GM21423 (cell line): ENCODE results near the gene SERPINB13.
A peak's percentile ranks its signal among the peaks of the same experiment; 100 is the strongest.
"Not testable (repeated sequence)": the region's sequence is repeated elsewhere in the genome, so short reads cannot be mapped to it uniquely, and the experiment has no call there.

Source experiments
- ATAC-seq: cut with Tn5 transposase; IDR thresholded peaks from one replicate; pipeline ENCODE4 v1.9.1; 2021; ENCODE audit warnings: mild to moderate bottlenecking, moderate library complexity; ENCODE audit not compliant: unreplicated experiment

SERPINB13 gene

DNA sequence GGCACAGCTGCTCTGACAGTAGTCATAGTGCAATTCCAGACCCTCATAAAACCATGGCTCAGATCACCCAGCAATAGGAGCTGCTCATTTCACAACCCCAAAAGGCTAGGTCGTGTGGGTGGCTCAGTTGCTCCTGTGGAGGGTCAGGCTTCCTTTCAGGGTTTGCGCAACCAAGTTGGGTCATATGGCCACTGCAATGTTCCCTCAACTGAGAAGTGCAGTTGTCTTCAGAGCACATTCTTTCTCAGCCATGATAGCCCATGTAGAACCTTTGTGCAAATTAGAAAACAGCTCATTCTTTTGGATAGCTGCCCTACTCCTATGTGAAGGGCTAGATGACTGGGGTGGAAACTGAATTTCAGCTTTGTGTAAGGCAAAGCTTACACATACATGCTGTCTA lies 3.2 kb downstream of the SERPINB13 start:
- ATAC-seq: no peak

DNA sequence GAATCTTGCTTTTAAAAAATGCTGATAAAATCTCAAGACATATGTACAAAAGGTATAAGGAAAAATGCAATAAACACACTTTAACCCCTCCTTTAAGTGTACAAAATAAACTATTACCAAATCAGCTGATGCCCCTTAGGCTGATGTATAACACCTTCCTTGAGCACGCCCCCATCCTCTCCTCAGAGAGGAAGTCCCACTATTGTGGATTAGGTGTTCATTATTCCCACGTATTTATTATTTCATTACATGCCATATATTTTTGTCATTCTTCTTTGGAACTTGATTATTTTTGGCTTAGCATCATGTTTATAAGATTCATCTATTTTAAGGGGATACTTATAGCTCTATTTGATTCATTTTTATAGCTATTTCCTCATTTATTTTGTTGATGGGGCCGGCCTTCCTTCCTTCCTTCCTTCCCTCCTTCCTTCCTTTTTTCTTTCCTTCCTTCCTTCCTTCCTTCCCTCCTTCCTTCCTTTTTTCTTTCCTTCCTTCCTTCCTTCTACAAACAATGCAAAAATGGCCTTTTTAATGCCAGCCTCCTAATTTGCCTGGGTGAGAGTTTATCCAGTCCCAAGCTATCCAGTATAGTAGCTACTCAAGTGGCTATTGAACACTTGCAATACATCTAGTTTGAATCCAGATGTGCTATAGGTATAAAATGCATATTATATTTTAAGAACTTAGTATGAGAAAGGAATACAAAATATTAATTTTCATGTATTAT lies 4.0 kb downstream of the SERPINB13 start:
- ATAC-seq: no peak

DNA sequence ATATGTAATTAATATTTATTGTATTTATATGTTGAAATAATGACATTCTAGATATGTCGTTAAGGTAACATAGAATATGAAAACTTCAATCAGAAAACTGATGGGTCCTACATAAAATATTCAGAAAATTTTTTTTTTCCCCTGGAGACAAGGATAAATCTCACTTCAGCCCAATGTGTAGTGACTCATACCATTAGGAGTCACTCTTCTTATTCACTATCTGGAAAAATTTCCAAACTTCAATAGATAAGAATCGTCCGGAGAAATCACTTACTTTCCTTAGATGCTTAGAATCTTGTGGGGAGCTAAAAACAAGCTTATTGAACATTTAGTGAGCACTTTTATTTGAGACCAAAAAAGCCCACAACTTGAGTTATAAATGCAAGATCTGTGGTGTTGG lies 4.6 kb downstream of the SERPINB13 start:
- ATAC-seq: no peak

DNA sequence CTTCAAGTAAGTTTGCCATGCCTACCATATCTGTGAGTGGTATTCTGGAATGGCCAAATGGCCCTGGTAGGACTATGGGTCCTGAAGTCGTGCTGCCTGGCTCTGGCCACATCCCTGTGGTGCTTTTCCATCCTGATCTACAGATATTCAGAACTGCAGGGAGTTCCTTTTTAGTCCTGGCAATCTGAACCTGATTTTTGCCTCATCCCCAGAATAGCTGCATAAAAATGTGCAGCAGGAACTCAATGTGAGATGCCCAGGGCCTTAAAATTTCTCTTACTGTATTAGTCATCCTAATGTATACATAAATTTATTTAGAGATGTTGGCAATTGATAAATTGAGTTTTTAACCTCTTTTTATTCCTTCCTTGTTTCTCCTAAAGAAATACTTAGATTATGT lies 5.3 kb downstream of the SERPINB13 start:
- no peak for ATAC-seq

DNA sequence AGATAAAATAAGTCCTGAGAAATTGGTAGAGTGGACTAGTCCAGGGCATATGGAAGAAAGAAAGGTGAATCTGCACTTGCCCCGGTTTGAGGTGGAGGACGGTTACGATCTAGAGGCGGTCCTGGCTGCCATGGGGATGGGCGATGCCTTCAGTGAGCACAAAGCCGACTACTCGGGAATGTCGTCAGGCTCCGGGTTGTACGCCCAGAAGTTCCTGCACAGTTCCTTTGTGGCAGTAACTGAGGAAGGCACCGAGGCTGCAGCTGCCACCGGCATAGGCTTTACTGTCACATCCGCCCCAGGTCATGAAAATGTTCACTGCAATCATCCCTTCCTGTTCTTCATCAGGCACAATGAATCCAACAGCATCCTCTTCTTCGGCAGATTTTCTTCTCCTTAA lies 9.8 kb downstream of the SERPINB13 start:
- ATAC-seq: no peak

DNA sequence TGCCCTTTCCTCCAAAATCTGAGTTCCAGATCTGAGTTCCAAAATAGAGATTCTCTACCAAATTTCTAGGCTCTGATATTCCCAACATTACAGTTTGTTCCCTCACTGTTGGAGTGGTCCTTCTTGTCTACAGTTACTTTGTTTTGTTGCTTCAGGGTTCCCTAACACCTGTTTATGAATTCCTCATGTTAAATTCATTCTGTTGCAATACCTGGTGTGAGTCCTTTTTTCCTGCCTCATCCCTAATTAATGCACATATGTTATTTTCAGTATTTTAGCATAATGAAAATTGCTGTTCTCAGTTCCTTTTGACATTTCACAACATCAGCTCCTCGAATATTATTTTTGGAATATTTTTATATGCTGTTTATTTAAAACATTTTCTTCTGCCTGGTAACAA lies 16.2 kb downstream of the SERPINB13 start:
- no peak for ATAC-seq

DNA sequence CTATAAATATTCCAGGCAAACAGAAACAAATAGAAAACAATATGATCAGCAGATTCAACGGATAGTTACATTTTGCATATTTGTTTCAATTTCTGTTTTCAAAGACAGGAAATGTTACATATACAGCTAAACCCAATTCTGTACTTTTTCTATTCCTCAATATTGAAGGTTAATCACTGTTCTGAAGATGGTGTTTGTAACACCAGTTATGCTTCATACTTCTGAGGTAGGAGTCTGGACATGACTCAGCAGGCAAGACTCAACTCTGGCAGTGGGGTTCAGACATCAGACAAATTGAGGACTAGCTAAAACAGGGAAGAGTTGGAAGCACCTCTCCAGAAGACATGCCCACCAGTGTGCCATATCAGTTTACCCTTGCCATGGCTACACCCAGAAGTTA lies 16.6 kb downstream of the SERPINB13 start:
- ATAC-seq: peak; percentile 95

DNA sequence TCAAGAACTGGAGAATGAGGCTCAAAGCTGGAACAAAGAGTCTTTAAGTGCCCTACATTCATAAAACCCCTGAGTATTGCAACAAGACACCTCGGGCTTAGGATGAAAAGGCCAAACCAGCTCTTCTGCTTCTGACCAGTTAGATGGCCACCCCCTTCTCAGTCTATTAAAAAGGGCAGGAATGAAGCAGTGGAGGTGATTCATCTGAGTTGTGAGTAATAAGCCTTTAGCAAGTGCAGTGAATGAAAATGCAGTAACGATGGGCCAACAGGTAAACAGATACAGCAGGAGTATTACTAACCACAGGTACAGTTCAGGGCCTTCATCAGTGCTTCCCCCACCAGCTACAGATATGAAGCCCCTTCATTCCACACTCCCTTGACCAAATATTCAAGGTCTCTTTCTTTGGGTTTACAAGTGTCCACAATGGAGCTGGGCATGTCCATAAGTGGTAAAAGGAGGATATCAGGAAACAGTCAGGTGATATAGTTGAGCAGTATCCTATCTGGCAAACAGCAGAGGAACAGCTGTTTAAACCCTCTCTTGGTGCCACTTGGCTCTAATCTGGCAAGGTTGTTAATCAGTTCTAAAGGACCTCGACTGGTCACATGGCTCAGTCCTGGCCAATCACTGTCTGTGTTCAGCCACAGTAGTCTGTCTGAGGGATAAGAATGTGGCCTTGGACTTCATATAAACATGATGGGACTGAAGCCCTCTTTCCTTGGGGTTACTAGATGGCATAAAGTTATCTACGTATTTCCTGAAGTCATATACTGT lies 17.8 kb downstream of the SERPINB13 start:
- ATAC-seq: no peak

DNA sequence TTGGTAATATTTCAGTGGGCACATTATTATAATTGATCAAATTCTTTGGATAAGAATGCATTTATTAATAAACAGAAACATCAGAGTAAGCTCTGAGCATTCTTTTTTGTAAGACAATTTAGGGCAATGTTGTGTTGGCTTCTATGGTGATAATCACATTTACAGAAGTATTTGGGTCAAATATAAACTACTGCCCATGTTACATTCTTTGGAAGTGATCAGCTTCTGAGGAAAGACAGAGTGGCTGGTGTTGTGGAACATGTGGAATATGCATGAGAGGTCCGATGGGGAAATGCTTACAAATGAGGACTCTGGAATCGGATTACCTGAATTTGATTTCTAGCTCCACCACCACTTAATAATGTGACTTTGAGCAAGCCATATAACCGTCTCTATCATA lies 19.4 kb downstream of the SERPINB13 start:
- ATAC-seq: no peak

DNA sequence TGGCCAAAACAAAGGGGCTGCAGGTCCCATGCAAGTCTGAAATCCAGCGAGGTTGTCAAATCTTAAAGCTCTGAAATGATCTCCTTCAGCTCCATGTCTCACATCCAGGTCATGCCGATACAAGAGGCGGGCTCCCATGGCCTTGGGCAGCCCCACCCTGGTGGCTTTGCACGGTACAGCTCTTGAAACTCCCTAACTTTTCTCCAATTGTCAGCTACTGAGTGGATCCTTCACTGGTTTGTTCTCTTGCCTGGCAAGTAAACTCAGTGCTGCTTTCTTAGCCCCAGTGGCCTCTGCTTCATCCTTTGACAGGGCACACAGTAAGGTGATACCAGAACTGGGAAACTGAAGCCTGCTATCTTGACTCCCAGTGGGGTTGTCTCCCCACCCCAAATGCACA lies 26.3 kb downstream of the SERPINB13 start:
- ATAC-seq: no peak

DNA sequence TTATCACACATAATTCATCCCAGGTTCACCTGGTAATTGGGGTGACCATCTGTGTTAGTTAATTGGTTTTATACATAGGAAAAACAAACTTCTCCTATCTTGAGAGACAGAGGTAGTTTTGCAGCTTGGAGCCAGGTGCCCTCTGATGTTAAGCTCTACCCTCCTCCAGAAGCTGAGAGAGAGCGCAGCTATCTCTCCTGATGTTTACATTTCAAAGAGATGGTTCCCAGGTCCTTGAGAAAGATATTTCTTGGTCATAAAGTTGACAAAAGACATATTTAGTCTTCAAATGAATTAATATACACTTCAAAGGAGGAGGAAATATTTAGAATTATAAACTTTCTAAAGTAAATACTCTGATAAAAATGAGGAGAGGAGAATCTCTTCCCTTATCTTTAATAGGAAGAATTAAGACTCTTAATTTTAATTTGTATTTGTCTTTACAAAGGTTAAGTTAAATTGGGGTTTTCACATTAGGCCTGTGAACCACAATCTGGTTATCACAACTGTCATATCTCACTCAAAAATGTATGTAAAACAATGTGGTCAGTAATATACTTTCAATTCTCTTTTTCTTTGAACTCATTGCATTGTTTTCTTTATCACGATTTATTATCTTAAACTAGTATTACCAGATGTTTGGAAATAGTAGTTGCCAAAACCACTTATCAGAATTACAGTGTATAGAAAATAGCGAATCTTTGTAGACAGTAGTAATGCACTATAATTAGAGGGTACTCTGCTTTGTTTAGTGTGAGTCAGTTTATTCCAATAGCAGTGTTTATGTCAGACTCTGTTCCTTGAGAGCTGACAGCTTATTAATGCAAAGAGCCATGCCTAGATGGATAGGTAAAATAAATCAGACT lies 30.1 kb downstream of the SERPINB13 start:
- ATAC-seq: peak; percentile 81

DNA sequence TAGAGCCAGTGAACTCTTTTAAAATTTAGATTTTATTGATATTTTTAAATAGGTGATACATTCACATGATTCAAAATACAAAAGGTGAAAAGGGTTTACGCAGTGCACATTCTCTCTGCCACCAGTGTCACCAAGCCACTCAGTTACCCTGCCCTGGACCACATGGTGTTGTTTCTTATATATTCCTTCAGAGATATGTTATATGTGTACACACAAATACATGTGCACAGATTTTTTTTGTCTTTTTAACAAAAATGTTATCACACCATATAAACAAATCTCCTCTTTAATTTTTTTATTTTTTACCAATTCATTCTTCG lies 30.7 kb downstream of the SERPINB13 start:
- no peak for ATAC-seq

DNA sequence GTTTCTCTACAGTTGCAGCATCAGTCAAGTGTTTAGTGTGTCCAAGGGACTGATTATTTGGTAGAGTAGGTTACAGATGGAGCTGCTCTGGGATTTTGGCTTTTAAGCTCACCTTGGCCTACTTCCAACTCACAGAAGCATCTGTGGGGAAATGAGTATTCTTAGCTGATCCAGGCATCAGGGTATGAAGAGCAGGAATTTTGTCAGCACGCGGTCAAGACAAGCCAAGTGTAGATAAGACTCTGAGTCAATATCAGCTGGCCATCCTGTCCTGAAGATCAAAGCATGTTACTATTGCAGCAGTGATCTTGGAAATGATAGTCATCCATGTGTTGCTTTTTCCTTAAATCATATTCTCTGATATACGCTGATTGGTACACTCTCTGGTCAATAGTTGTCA lies 32.5 kb downstream of the SERPINB13 start:
- ATAC-seq: no peak

DNA sequence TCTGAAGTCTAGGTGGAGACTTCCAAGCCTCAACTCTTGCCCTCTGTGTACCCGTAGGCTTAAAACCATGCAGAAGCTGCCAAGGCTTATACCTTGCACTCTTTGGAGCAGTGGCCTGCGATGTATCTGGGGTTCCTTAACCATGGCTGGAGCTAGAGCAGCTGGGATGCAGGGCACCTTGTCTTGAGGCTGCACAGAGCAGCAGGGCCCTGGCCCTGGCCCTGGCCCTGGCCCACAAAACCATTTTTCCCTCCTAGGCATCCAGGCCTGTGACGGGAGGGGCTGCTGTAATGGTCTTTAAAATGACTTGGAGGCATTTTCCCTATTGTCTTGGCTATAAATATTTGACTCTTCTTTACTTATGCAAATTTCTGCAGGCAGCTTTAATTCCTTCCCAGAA lies 37.7 kb downstream of the SERPINB13 start:
- no peak for ATAC-seq

DNA sequence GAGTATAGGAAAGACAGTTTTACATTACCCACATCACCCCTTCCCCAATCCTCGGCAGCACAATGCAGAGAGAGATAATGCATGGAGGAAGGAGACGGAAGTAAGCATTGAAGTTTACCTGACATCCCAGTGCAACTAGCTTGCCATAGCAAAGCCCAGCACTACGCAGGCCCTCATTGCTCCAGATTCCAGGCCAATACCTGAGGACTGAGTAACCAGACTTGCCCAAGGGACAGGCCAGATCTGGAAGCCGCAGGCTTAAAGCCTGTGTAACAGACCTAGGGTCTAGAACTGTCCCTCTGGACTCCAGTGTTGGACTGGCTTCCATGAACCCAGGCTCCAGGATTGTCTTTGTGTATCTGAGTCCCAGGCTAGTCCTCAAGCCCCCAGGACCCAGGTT lies 39.3 kb downstream of the SERPINB13 start:
- ATAC-seq: no peak

DNA sequence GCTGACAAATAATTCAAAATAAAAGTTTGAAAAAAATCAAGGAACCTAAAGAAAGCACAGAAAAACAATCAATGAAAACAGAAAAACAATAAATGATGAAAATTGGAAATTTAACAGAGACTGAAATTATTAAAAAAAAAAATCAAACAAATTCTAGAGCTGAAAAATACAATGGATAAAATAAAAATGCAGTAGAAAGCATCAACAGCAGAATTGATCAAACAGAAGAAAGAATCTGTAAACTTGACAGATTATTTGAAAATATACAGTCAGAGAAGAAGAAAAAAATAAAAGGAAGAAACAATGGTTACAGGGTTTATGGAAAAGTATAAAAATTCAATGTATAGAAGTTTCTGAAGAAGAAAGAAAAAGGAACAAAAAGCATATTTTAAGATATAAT lies 40.7 kb downstream of the SERPINB13 start:
- no peak for ATAC-seq

DNA sequence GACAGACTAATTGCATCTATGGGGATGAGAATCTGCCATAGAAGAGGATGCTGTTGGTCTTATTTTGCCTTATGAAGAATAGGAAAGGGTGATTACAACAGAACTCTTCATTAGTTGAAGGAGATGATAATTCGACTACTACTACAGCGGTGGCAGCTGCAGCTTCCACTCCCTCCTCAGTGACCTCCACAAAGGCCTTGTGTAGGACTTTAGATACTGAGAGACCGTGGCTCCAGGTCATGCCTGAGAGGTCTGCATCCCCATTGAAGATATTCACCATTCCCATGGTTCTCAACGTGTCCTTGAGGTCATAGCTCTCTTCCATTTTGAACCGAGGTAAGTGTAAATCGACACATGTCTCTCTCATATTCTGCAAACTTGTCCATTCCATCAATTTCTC lies 50.6 kb downstream of the SERPINB13 start:
- no peak for ATAC-seq

DNA sequence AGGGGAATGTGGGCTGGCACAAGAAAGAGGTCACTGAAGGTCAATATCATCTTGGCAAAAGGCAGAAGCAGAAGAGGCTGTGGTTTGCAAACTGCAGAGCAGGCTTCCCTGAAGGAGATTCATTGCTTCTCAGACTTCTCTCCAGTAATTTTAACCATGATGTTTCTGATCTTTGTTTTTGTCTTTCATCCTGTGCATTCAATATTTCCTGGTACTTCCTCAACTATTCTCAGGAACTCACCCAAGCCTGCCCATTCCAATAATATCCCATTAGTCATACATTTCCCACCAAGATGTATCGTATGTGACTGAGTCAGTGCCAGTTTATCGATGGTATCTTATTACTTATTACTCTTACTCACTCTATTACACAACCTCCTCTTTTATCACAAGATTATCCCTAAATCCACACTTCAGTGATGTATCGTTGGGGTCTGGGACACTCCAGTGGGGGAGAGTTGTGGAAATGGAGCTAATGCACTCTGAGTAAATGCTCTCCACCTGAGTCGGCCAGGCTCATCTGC lies 54.1 kb downstream of the SERPINB13 start:
- ATAC-seq: not testable (repeated sequence)

DNA sequence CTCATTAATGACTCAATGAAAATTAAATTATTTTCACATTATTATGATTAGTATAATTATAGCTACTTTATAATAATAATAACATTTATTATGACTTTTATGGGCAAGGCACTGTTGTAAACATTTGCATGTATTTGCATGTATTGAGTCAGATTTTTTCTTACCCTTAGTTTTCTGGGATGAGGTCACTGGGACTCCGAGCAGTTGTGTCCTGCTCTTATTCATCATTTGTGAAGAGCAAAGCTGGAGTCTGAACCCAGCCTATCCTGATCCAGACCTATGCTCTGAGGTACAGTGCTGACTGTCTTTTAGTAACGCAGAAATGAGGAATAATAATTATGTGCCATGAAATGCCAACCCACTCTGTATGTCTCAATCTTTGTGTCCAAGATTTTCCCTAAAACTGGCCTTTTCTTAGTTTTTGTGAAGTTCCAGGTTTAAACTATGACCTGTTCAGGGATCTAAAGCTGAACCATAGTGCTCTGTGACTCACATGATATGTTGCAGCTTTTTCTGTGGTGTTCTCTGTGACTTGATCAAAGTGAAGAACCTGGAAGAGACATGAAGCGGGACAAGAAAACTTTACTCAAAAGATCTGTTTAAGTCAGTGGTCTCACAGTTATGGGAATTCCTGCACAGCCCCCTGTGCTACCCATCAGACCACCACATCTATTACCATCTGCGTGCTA lies 55.7 kb downstream of the SERPINB13 start:
- not testable (repeated sequence) for ATAC-seq

DNA sequence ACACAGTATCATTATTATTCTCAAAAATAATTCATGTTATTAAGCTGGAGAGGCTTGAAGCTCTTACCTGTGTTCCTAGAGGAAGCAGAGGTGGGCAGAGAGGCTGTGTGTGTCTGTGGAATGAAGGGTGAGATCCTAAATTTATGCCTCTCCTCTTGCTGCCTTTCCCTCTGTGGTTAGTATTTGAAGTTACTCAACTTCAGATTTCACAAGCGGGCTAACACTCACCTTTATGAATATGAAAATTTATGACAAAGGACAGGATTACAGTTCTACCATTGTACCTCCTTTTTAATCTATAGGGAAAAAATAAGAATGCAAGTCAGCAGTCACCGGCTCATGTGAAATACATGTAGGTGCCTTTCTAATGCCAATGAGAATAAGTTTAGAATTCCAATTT lies 57.0 kb downstream of the SERPINB13 start, which contains the start of gene SERPINB4:
SERPINB4 (minus strand) TSS at position 115 of the 400 bp plus-strand sequence. CDS start 679 bp downstream, outside the sequence.
- ATAC-seq: not testable (repeated sequence)

DNA sequence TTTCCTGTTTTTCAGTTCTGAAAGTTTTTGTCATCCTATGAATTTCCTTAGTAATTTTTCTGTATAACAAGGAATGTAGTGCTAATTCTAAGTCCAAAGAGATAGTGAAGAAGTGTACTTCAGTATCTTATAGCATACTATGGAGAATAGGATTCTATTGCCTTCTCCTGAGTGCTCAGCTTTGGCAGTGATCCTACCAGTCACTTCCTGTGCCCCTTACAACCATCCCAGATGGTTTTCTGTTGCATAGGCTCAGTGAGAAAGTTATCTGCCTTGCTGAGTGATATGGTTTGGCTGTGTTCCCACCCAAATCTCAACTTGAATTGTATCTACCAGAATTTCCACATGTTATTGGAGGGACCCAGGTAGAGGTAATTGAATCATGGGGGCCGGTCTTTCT lies 57.6 kb downstream of the SERPINB13 start:
- ATAC-seq: not testable (repeated sequence)
